KOPT-K1 (cell line): ENCODE data around the gene MSRB2.

Experiments used
- H3K27ac ChIP-seq: fragments of 200-600 bp; sonication (generic); 2 replicates; pipeline ENCODE4 v1.5.1; 2016; ENCODE audit warnings: antibody characterized with exemption, mild to moderate bottlenecking, low read depth, low read length; ENCODE audit not compliant: poor library complexity, severe bottlenecking
- H3K36me3 ChIP-seq: fragments of 200-600 bp; sonication (generic); 2 replicates; pipeline ENCODE4 v1.5.1; 2017; ENCODE audit warnings: antibody characterized with exemption, mild to moderate bottlenecking, low read length, moderate library complexity; ENCODE audit not compliant: insufficient read depth
- H3K9me3 ChIP-seq: fragments of 200-600 bp; sonication (generic); 2 replicates; pipeline ENCODE4 v1.5.1; 2017; ENCODE audit warnings: antibody characterized with exemption, low read length, mild to moderate bottlenecking; ENCODE audit not compliant: insufficient read depth, poor library complexity, severe bottlenecking

The MSRB2 gene

GRCh38 chr10:23158370-23158769, 63.0 kb downstream of the MSRB2 start:
- Histone ChIP-seq H3K36me3 (no peaks in the 10 kb centered on the region), H3K27ac (no peak overlapping the region), H3K9me3 (no peaks in the 10 kb centered on the region)

GRCh38 chr10:23171232-23171876, 76.0 kb downstream of the MSRB2 start:
- Histone ChIP-seq H3K36me3 (no peaks in the 10 kb centered on the region), H3K9me3 (no peaks in the 10 kb centered on the region), H3K27ac (no peak overlapping the region)
